ENCODE measurements around the gene ZFPL1. TPM values are rescaled to one million over a fixed set of nuclear protein-coding genes. Genes with fewer than 3 reads are reported as not detected.

ZFPL1 gene
- total RNA-seq, 3 donors from 2014 or later (not counting 1 experiment from before 2014, with no cell fraction given), result 49.8 to 60.2 (median 50.8) TPM

- Histone ChIP-seq H3K4me3 (ENCODE audit: low read length) (no peak overlapping the region), H3K4me1 (ENCODE audit: control insufficient read depth, insufficient read depth, low read length) (peaks cover 59% of the 10 kb centered on the region), H3K9me3 (ENCODE audit: control insufficient read depth, insufficient read depth, low read length) (no peaks in the 10 kb centered on the region), H3K36me3 (ENCODE audit: control insufficient read depth, insufficient read depth, low read length) (peaks cover 29% of the 10 kb centered on the region), H3K27me3 (ENCODE audit: control insufficient read depth, insufficient read depth, low read length) (no peaks in the 10 kb centered on the region), H3K27ac (ENCODE audit: low read length) (no peak overlapping the region)
- no peaks in the 10 kb centered on the region for H3K27me3 Mint-ChIP-seq (ENCODE audit: low read depth in 2 of 2)
- peak overlapping the region; percentile 35 for H3K4me3 Mint-ChIP-seq
- TF ChIP-seq CTCF (IDR thresholded peaks at IDR 0.05), result no peak
- WGBS (ENCODE audit: insufficient coverage), result 96% methylated on average over 21 of the region's 21 CpGs
- intact Hi-C loops (cut with micrococcal nuclease), result loop anchor here (2.0 to 10.0 kb wide), 2 partner anchors 19 to 341 kb away; partner anchors contain the start of genes SF1 and SYVN1
- DNase-seq (peak in 1 of 2 donors; percentile 20), ATAC-seq (no peak)
- peak overlapping the region in 1 of 2 donors; percentile 99 for H3K27ac Mint-ChIP-seq
- no peaks in the 10 kb centered on the region for H3K36me3 Mint-ChIP-seq
- no peaks in the 10 kb centered on the region for H3K9me3 Mint-ChIP-seq
- H3K4me1 Mint-ChIP-seq, result peaks cover 37 to 50% of the 10 kb centered on the region in 2 donors
Observed at GRCh38 chr11:65115361-65116082, 31.5 kb downstream of the ZFPL1 start.

- H3K27ac ChIP-seq (ENCODE audit: low read length), result peak overlapping the region; percentile 87
- WGBS (ENCODE audit: insufficient coverage), result 24% methylated on average over 68 of the region's 68 CpGs
- no peaks in the 10 kb centered on the region for H3K27me3 Mint-ChIP-seq (ENCODE audit: low read depth in 2 of 2)
- H3K4me1 ChIP-seq (ENCODE audit: control insufficient read depth, insufficient read depth, low read length), result peaks cover 59% of the 10 kb centered on the region
- peak overlapping the region; percentile 75 for H3K4me3 ChIP-seq (ENCODE audit: low read length)
- peak overlapping the region; percentile 86 for H3K4me3 Mint-ChIP-seq
- no peaks in the 10 kb centered on the region for H3K36me3 Mint-ChIP-seq
- ATAC-seq, result peak; percentile 3 to 21 (median 3)
- no peaks in the 10 kb centered on the region for H3K9me3 ChIP-seq (ENCODE audit: control insufficient read depth, insufficient read depth, low read length)
- peaks cover 35% of the 10 kb centered on the region for H3K36me3 ChIP-seq (ENCODE audit: control insufficient read depth, insufficient read depth, low read length)
- no peaks in the 10 kb centered on the region for H3K27me3 ChIP-seq (ENCODE audit: control insufficient read depth, insufficient read depth, low read length)
- H3K9me3 Mint-ChIP-seq, result no peaks in the 10 kb centered on the region
- peak overlapping the region; percentile 88 to 99 for H3K27ac Mint-ChIP-seq
- TF ChIP-seq CTCF (IDR thresholded peaks at IDR 0.05), result no peak
- H3K4me1 Mint-ChIP-seq, result peaks cover 37 to 48% of the 10 kb centered on the region in 2 donors
- intact Hi-C loops (cut with micrococcal nuclease), result loop anchor here (1.0 to 10.0 kb wide), 5 partner anchors 18 to 342 kb away; partner anchors contain the start of genes CDCA5, SF1, SYVN1 and VPS51
- DNase-seq, result peak in 1 of 2 donors; percentile 80
Observed at GRCh38 chr11:65116370-65117205, 32.6 kb downstream of the ZFPL1 start.

GRCh38 chr11:65117206-65118096, 33.4 kb downstream of the ZFPL1 start, which contains the start of gene ZNHIT2:
ZNHIT2 (minus strand) TSS chr11:65117701; CDS start chr11:65117653, 48 bp downstream.
- Mint-ChIP-seq H3K36me3 (no peaks in the 10 kb centered on the region), H3K27me3 (ENCODE audit: low read depth in 2 of 2) (no peaks in the 10 kb centered on the region), H3K9me3 (no peaks in the 10 kb centered on the region), H3K4me1 (peaks cover 37 to 50% of the 10 kb centered on the region in 2 donors), H3K4me3 (peak within 1 kb of the TSS; percentile 86), H3K27ac (peak within 1 kb of the TSS; percentile 88 to 99)
- Histone ChIP-seq H3K27ac (ENCODE audit: low read length) (peak within 1 kb of the TSS; percentile 87), H3K27me3 (ENCODE audit: control insufficient read depth, insufficient read depth, low read length) (no peaks in the 10 kb centered on the region), H3K36me3 (ENCODE audit: control insufficient read depth, insufficient read depth, low read length) (peaks cover 35% of the 10 kb centered on the region), H3K4me3 (ENCODE audit: low read length) (peak within 1 kb of the TSS; percentile 75), H3K9me3 (ENCODE audit: control insufficient read depth, insufficient read depth, low read length) (no peaks in the 10 kb centered on the region), H3K4me1 (ENCODE audit: control insufficient read depth, insufficient read depth, low read length) (peaks cover 55% of the 10 kb centered on the region)
- peak; percentile 74 to 89 (median 77) for ATAC-seq
- DNase-seq, result peak; percentile 100
- intact Hi-C loops (cut with micrococcal nuclease), result loop anchor here (1.0 to 10.0 kb wide), 5 partner anchors 17 to 343 kb away; partner anchors contain the start of genes CDCA5, SF1, SYVN1 and VPS51
- WGBS (ENCODE audit: insufficient coverage), result under 1% methylated on average over 89 of the region's 89 CpGs
- peak; percentile 83 for TF ChIP-seq CTCF (IDR thresholded peaks at IDR 0.05)
